HepG2 (cell line): ENCODE results near the gene PAN3. TPM values are rescaled to one million over a fixed set of nuclear protein-coding genes. Genes with fewer than 3 reads are reported as not detected.

Experiments
- GTF2F1 ChIP-seq: fragments of 150-350 bp; IDR thresholded peaks from 2 replicates; pipeline ENCODE4 v1.6.1; 2014; ENCODE audit warnings: low read length
- HDAC2 ChIP-seq: sonication (generic); formaldehyde crosslinking; IDR thresholded peaks from 2 replicates; pipeline ENCODE4 v1.4.0; 2020; ENCODE audit warnings: missing genetic modification reagents
- HHEX ChIP-seq: IDR thresholded peaks from 2 replicates; pipeline ENCODE4 v1.6.1; 2016; ENCODE audit warnings: control low read depth
- HNF4A ChIP-seq: sonication (generic); formaldehyde crosslinking; IDR thresholded peaks from 2 replicates; pipeline ENCODE4 v1.4.0; 2020; ENCODE audit warnings: missing genetic modification reagents
- HOXA9 ChIP-seq: sonication (generic); formaldehyde crosslinking; IDR thresholded peaks from 2 replicates; pipeline ENCODE4 v1.8.1; 2022; ENCODE audit warnings: missing genetic modification reagents, mild to moderate bottlenecking, moderate library complexity, borderline replicate concordance
- IRF2 ChIP-seq: IDR thresholded peaks from 2 replicates; pipeline ENCODE4 v1.6.1; 2018; ENCODE audit warnings: missing genetic modification reagents, missing compliant biosample characterization
- MAFF ChIP-seq: IDR thresholded peaks from 2 replicates; pipeline ENCODE4 v1.6.1; 2011; ENCODE audit warnings: low read depth, low read length, improper control_type of control experiment
- MAFG ChIP-seq: sonication (generic); formaldehyde crosslinking; IDR thresholded peaks from 2 replicates; pipeline ENCODE4 v1.5.1; 2020; ENCODE audit warnings: mild to moderate bottlenecking, missing genetic modification reagents
- MAFK ChIP-seq, 2 experiments: IDR thresholded peaks in 1 of 2; conservative IDR thresholded peaks in 1 of 2; 2 replicates each; pipeline ENCODE4 v1.6.1; 2011; ENCODE audit warnings: improper control_type of control experiment in 2 of 2, low read length in 2 of 2
- NRL ChIP-seq: sonication (generic); formaldehyde crosslinking; IDR thresholded peaks from 2 replicates; pipeline ENCODE4 v1.5.0; 2020; ENCODE audit warnings: missing genetic modification reagents, mild to moderate bottlenecking, moderate library complexity, borderline replicate concordance
- ZFX ChIP-seq: sonication (generic); formaldehyde crosslinking; IDR thresholded peaks from 2 replicates; pipeline ENCODE4 v1.4.0; 2020; ENCODE audit warnings: mild to moderate bottlenecking, low read depth, missing genetic modification reagents, moderate library complexity
- ZNF564 ChIP-seq: sonication (generic); formaldehyde crosslinking; IDR thresholded peaks from 2 replicates; pipeline ENCODE4 v1.8.1; 2023; ENCODE audit warnings: mild to moderate bottlenecking, missing genetic modification reagents
- polyA plus RNA-seq, 8 experiments: library from polyadenylated mRNA; depleted of rRNA in 3 of 8; stranded (reverse) in 7 of 8; unstranded in 1 of 8; fragments of >200 nt; fragmentation: Illumina TruSeq in 4 of 8; extraction: Trizol in 4 of 8; gene quantifications; 2 replicates each; pipeline versions ENCODE4 v1.2.1 to v1.2.3, GENCODE V29; 2011 to 2016; ENCODE audit warnings: low read depth in 4 of 8, missing spikeins in 1 of 8, mixed read lengths in 1 of 8; ENCODE audit not compliant: insufficient read depth in 1 of 8
- total RNA-seq, 5 experiments: library from RNA; depleted of rRNA; stranded (reverse); fragments of >200 nt; fragmentation: Illumina TruSeq; extraction: Trizol; gene quantifications; 2 replicates each; pipeline ENCODE4 v1.2.3, GENCODE V29; 2016; ENCODE audit warnings: low read depth in 1 of 5
- TF ChIP-seq, protein P1 (sequence below): IDR thresholded peaks from 2 replicates; pipeline ENCODE4 v1.6.1; 2016; ENCODE audit warnings: low read depth, missing genetic modification reagents, missing compliant biosample characterization
- TF ChIP-seq, protein P2 (sequence below): sonication (generic); formaldehyde crosslinking; IDR thresholded peaks from 2 replicates; pipeline ENCODE4 v1.4.0; 2020; ENCODE audit warnings: missing genetic modification reagents, mild to moderate bottlenecking, borderline replicate concordance
- TF ChIP-seq, protein P3 (sequence below): IDR thresholded peaks from 2 replicates; pipeline ENCODE4 v1.4.0; 2020; ENCODE audit warnings: mild to moderate bottlenecking, missing genetic modification reagents

The PAN3 gene
- total and polyA plus RNA-seq, 2 of the 13 experiments (the other 11 are each of a cell fraction or from before 2014, with no cell fraction given) = 9.7 to 10.6 TPM

DNA sequence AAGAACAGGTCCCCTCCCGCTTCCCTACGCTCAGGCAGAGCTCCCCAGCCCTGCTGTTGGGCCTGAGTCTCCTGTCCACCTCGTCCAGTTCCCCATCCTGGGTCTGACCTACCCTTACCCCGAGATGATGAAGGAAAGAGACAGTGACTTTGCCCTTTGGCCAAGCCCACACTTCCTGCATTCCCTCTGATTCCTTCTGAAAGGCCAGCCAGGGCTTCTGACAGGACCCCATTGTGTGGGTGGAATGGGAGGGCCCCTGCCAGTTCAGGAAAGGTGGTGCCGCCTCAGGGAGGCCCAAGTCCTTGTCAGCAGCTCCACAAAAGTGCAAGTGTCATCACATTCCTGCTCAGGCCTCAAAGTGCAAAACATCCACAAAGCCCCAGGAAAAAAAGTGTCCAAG lies 177.8 kb downstream of the PAN3 start (continued):
- peak; percentile 25; the same call in 1 of the 2 replicates for TF ChIP-seq HDAC2 (CRISPR knock-in tag)
- TF ChIP-seq MAFG (CRISPR knock-in tag) = no peak
- TF ChIP-seq, protein P1, sequence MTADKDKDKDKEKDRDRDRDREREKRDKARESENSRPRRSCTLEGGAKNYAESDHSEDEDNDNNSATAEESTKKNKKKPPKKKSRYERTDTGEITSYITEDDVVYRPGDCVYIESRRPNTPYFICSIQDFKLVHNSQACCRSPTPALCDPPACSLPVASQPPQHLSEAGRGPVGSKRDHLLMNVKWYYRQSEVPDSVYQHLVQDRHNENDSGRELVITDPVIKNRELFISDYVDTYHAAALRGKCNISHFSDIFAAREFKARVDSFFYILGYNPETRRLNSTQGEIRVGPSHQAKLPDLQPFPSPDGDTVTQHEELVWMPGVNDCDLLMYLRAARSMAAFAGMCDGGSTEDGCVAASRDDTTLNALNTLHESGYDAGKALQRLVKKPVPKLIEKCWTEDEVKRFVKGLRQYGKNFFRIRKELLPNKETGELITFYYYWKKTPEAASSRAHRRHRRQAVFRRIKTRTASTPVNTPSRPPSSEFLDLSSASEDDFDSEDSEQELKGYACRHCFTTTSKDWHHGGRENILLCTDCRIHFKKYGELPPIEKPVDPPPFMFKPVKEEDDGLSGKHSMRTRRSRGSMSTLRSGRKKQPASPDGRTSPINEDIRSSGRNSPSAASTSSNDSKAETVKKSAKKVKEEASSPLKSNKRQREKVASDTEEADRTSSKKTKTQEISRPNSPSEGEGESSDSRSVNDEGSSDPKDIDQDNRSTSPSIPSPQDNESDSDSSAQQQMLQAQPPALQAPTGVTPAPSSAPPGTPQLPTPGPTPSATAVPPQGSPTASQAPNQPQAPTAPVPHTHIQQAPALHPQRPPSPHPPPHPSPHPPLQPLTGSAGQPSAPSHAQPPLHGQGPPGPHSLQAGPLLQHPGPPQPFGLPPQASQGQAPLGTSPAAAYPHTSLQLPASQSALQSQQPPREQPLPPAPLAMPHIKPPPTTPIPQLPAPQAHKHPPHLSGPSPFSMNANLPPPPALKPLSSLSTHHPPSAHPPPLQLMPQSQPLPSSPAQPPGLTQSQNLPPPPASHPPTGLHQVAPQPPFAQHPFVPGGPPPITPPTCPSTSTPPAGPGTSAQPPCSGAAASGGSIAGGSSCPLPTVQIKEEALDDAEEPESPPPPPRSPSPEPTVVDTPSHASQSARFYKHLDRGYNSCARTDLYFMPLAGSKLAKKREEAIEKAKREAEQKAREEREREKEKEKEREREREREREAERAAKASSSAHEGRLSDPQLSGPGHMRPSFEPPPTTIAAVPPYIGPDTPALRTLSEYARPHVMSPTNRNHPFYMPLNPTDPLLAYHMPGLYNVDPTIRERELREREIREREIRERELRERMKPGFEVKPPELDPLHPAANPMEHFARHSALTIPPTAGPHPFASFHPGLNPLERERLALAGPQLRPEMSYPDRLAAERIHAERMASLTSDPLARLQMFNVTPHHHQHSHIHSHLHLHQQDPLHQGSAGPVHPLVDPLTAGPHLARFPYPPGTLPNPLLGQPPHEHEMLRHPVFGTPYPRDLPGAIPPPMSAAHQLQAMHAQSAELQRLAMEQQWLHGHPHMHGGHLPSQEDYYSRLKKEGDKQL = no peak
- TF ChIP-seq NRL (CRISPR knock-in tag) = no peak
- peak; percentile 28; the same call in 1 of the 2 replicates for TF ChIP-seq ZFX (CRISPR knock-in tag)
- TF ChIP-seq HNF4A (CRISPR knock-in tag) = peak; percentile 47
- TF ChIP-seq MAFF = peak; percentile 82
- no peak for TF ChIP-seq HHEX (CRISPR knock-in tag)
- 0 out of 2 replicates have a peak, but pooled peaks have one; percentile 25 for TF ChIP-seq HOXA9 (CRISPR knock-in tag)
- TF ChIP-seq GTF2F1 = no peak
- TF ChIP-seq IRF2 (CRISPR knock-in tag) = no peak
- TF ChIP-seq, protein P2, sequence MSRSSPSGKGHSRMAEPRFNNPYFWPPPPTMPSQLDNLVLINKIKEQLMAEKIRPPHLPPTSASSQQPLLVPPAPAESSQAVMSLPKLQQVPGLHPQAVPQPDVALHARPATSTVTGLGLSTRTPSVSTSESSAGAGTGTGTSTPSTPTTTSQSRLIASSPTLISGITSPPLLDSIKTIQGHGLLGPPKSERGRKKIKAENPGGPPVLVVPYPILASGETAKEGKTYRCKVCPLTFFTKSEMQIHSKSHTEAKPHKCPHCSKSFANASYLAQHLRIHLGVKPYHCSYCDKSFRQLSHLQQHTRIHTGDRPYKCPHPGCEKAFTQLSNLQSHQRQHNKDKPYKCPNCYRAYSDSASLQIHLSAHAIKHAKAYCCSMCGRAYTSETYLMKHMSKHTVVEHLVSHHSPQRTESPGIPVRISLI = 0 out of 2 replicates have a peak, but pooled peaks have one; percentile 15
- peak; percentile 87 to 88 for TF ChIP-seq MAFK (conservative IDR thresholded peaks at IDR 0.05 in 1 of 2, IDR thresholded peaks at IDR 0.05 in 1 of 2; ENCODE audit: low read length in 2 of 2)
- TF ChIP-seq ZNF564 (CRISPR knock-in tag) = no peak
- TF ChIP-seq, protein P3, sequence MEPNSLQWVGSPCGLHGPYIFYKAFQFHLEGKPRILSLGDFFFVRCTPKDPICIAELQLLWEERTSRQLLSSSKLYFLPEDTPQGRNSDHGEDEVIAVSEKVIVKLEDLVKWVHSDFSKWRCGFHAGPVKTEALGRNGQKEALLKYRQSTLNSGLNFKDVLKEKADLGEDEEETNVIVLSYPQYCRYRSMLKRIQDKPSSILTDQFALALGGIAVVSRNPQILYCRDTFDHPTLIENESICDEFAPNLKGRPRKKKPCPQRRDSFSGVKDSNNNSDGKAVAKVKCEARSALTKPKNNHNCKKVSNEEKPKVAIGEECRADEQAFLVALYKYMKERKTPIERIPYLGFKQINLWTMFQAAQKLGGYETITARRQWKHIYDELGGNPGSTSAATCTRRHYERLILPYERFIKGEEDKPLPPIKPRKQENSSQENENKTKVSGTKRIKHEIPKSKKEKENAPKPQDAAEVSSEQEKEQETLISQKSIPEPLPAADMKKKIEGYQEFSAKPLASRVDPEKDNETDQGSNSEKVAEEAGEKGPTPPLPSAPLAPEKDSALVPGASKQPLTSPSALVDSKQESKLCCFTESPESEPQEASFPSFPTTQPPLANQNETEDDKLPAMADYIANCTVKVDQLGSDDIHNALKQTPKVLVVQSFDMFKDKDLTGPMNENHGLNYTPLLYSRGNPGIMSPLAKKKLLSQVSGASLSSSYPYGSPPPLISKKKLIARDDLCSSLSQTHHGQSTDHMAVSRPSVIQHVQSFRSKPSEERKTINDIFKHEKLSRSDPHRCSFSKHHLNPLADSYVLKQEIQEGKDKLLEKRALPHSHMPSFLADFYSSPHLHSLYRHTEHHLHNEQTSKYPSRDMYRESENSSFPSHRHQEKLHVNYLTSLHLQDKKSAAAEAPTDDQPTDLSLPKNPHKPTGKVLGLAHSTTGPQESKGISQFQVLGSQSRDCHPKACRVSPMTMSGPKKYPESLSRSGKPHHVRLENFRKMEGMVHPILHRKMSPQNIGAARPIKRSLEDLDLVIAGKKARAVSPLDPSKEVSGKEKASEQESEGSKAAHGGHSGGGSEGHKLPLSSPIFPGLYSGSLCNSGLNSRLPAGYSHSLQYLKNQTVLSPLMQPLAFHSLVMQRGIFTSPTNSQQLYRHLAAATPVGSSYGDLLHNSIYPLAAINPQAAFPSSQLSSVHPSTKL (CRISPR knock-in tag) = 0 out of 2 replicates have a peak, but pooled peaks have one; percentile 11
